H9 (cell line): ENCODE data around the gene NTN3. TPM values are rescaled to one million over a fixed set of nuclear protein-coding genes. Genes with fewer than 3 reads are reported as not detected.

Source experiments
- DNase-seq: peaks from one replicate; pipeline ENCODE4 v3.0.0-alpha.2; 2017
- H2AFZ ChIP-seq: one replicate; pipeline ENCODE4 v1.6.1; 2013; ENCODE audit warnings: mild to moderate bottlenecking, low read length, control low read depth, moderate library complexity
- H2AK5ac ChIP-seq: 2 replicates; pipeline ENCODE4 v1.6.1; 2013; ENCODE audit warnings: low read length, control low read depth, mixed read lengths; ENCODE audit not compliant: insufficient read length
- H2BK120ac ChIP-seq: one replicate; pipeline ENCODE4 v1.6.1; 2013; ENCODE audit warnings: low read depth, mild to moderate bottlenecking, low read length, control low read depth, inconsistent platforms; ENCODE audit not compliant: poor library complexity, severe bottlenecking
- H2BK12ac ChIP-seq: 2 replicates; pipeline ENCODE4 v1.6.1; 2013; ENCODE audit warnings: low read length, control low read depth, mixed read lengths, low read depth; ENCODE audit not compliant: insufficient read length
- H2BK15ac ChIP-seq: 2 replicates; pipeline ENCODE4 v1.6.1; 2013; ENCODE audit warnings: low read depth, low read length, control low read depth
- H2BK20ac ChIP-seq: one replicate; pipeline ENCODE4 v1.6.1; 2013; ENCODE audit warnings: low read depth, mild to moderate bottlenecking, low read length, control low read depth, inconsistent platforms; ENCODE audit not compliant: poor library complexity, severe bottlenecking
- H2BK5ac ChIP-seq: 2 replicates; pipeline ENCODE4 v1.6.1; 2013; ENCODE audit warnings: low read length, control low read depth, mixed read lengths; ENCODE audit not compliant: insufficient read length
- H3K14ac ChIP-seq: 2 replicates; pipeline ENCODE4 v1.6.1; 2013; ENCODE audit warnings: low read length, control low read depth; ENCODE audit not compliant: insufficient read depth
- H3K18ac ChIP-seq: 2 replicates; pipeline ENCODE4 v1.6.1; 2013; ENCODE audit warnings: low read depth, mild to moderate bottlenecking, mixed read lengths, low read length, control low read depth; ENCODE audit not compliant: insufficient read length
- H3K23ac ChIP-seq: 2 replicates; pipeline ENCODE4 v1.6.1; 2013; ENCODE audit warnings: low read length, control low read depth, mixed read lengths, low read depth; ENCODE audit not compliant: insufficient read length
- H3K23me2 ChIP-seq: 2 replicates; pipeline ENCODE4 v1.6.1; 2013; ENCODE audit warnings: low read depth, mild to moderate bottlenecking, mixed read lengths, low read length, control low read depth; ENCODE audit not compliant: insufficient read length, poor library complexity, severe bottlenecking
- H3K27ac ChIP-seq: 2 replicates; pipeline ENCODE4 v1.5.1; 2013; ENCODE audit warnings: low read length, control low read depth, mixed read lengths, low read depth; ENCODE audit not compliant: insufficient read length
- H3K27me3 ChIP-seq: 2 replicates; pipeline ENCODE4 v1.6.1; 2013; ENCODE audit warnings: low read length, control low read depth, inconsistent platforms; ENCODE audit not compliant: insufficient read depth
- H3K4ac ChIP-seq: 2 replicates; pipeline ENCODE4 v1.6.1; 2013; ENCODE audit warnings: low read depth, mild to moderate bottlenecking, control low read depth, inconsistent platforms, low read length, moderate library complexity
- H3K4me1 ChIP-seq: 2 replicates; pipeline ENCODE4 v1.6.1; 2013; ENCODE audit warnings: low read length, control low read depth, inconsistent platforms; ENCODE audit not compliant: insufficient read depth
- H3K4me2 ChIP-seq: 2 replicates; pipeline ENCODE4 v1.6.1; 2013; ENCODE audit warnings: low read length, control low read depth, mixed read lengths; ENCODE audit not compliant: insufficient read length, insufficient read depth
- H3K56ac ChIP-seq: 2 replicates; pipeline ENCODE4 v1.6.1; 2013; ENCODE audit warnings: low read depth, mild to moderate bottlenecking, mixed read lengths, low read length, control low read depth; ENCODE audit not compliant: insufficient read length
- H3K79me1 ChIP-seq: 2 replicates; pipeline ENCODE4 v1.6.1; 2013; ENCODE audit warnings: low read depth, mild to moderate bottlenecking, moderate library complexity, low read length, control low read depth, inconsistent platforms; ENCODE audit not compliant: insufficient read depth, poor library complexity, severe bottlenecking
- H3K79me2 ChIP-seq: 2 replicates; pipeline ENCODE4 v1.6.1; 2013; ENCODE audit warnings: low read length, control low read depth, inconsistent platforms; ENCODE audit not compliant: insufficient read depth
- H3K9ac ChIP-seq: 2 replicates; pipeline ENCODE4 v1.6.1; 2013; ENCODE audit warnings: low read length, control low read depth, mixed read lengths; ENCODE audit not compliant: insufficient read length; ENCODE audit errors: extremely low read depth
- H3K9me3 ChIP-seq: one replicate; pipeline ENCODE4 v1.6.1; 2013; ENCODE audit warnings: low read depth, low read length, inconsistent platforms; ENCODE audit not compliant: control insufficient read depth
- H3T11ph ChIP-seq: one replicate; pipeline ENCODE4 v1.6.1; 2013; ENCODE audit warnings: mild to moderate bottlenecking, low read length, control low read depth, inconsistent platforms
- H4K20me1 ChIP-seq: one replicate; pipeline ENCODE4 v1.6.1; 2013; ENCODE audit not compliant: control insufficient read depth, insufficient read length, insufficient read depth
- H4K5ac ChIP-seq: 2 replicates; pipeline ENCODE4 v1.6.1; 2013; ENCODE audit warnings: low read depth, mild to moderate bottlenecking, mixed read lengths, low read length, control low read depth; ENCODE audit not compliant: insufficient read length
- H4K8ac ChIP-seq: replicated peaks from 2 replicates; pipeline ENCODE4 v1.6.1; 2013; ENCODE audit warnings: low read length, control low read depth, mixed read lengths, low read depth; ENCODE audit not compliant: insufficient read length
- H4K91ac ChIP-seq: 2 replicates; pipeline ENCODE4 v1.6.1; 2013; ENCODE audit warnings: low read depth, mild to moderate bottlenecking, moderate library complexity, mixed read lengths, low read length, control low read depth; ENCODE audit not compliant: insufficient read length
- H3K27ac Mint-ChIP-seq, 3 experiments: 2 replicates in 2 of 3; 3 replicates in 1 of 3; pipeline ENCODE4 v1.8.0; 2020 to 2021; ENCODE audit warnings: mixed read lengths in 3 of 3, mild to moderate bottlenecking in 1 of 3, moderate library complexity in 1 of 3
- H3K27me3 Mint-ChIP-seq: 2 replicates; pipeline ENCODE4 v1.8.0; 2021; ENCODE audit warnings: low read depth, mild to moderate bottlenecking, moderate library complexity, mixed read lengths
- H3K36me3 Mint-ChIP-seq, 3 experiments: 2 replicates in 2 of 3; 3 replicates in 1 of 3; pipeline ENCODE4 v1.8.0; 2020 to 2021; ENCODE audit warnings: low read depth in 3 of 3, mixed read lengths in 3 of 3; ENCODE audit not compliant: insufficient read depth in 1 of 3
- H3K4me1 Mint-ChIP-seq, 2 experiments: 2 replicates each; pipeline ENCODE4 v1.8.0; 2020; ENCODE audit warnings: mixed read lengths in 2 of 2
- H3K4me3 Mint-ChIP-seq, 2 experiments: 2 replicates in 1 of 2; 3 replicates in 1 of 2; pipeline ENCODE4 v1.8.0; 2020 to 2021; ENCODE audit warnings: mild to moderate bottlenecking in 2 of 2, mixed read lengths in 2 of 2, moderate library complexity in 1 of 2
- H3K9me3 Mint-ChIP-seq, 2 experiments: 2 replicates in 1 of 2; 3 replicates in 1 of 2; pipeline ENCODE4 v1.8.0; 2020; ENCODE audit warnings: mild to moderate bottlenecking in 2 of 2, mixed read lengths in 2 of 2, moderate library complexity in 1 of 2
- CTCF ChIP-seq: fragments of 200-600 bp; sonication (generic); conservative IDR thresholded peaks from 3 replicates; pipeline ENCODE4 v1.8.0; 2021; ENCODE audit warnings: antibody characterized with exemption, mild to moderate bottlenecking
- WGBS: extraction: QIAGEN DNeasy Blood & Tissue Kit; methylation state at CpG from one replicate; pipeline ENCODE4 v1.1.7; 2013; ENCODE audit warnings: missing lambda C conversion rate, low lambda C conversion rate, mixed read lengths; ENCODE audit not compliant: insufficient read length; ENCODE audit errors: extremely low coverage; 5-methylcytosine and 5-hydroxymethylcytosine counted together
- total RNA-seq: library from RNA; stranded (reverse); gene quantifications from 2 replicates; pipeline ENCODE4 v1.2.1, GENCODE V29; 2021

Gene NTN3
- total RNA-seq, 1 experiment from 2014 or later: 1.3 TPM

- H3K4me1 Mint-ChIP-seq: no peaks in the 10 kb centered on the region
- no peak overlapping the region for H2BK12ac ChIP-seq
These were observed 23.5 kb downstream of the NTN3 start for GRCh38 chr16:2494616-2495015.

More at GRCh38 chr16:2494616-2495015, 23.5 kb downstream of the NTN3 start:
- no peak overlapping the region for H4K5ac ChIP-seq
- Mint-ChIP-seq H3K9me3 (no peaks in the 10 kb centered on the region), H3K4me3 (no peak overlapping the region), H3K36me3 (peaks cover 0 to 18% (median 4%) of the 10 kb centered on the region in 3 experiments; a peak in 4 of 7 replicates), H3K27ac (no peak overlapping the region), H3K27me3 (no peaks in the 10 kb centered on the region)
- no peak overlapping the region for H3K56ac ChIP-seq
- H3K9ac ChIP-seq: no peak overlapping the region
- H4K8ac ChIP-seq: no peak overlapping the region
- no peak overlapping the region for H2BK5ac ChIP-seq
- no peak overlapping the region for H3K4me2 ChIP-seq
- no peaks in the 10 kb centered on the region for H3K9me3 ChIP-seq
- H3K23ac ChIP-seq: no peak overlapping the region
- H2BK120ac ChIP-seq: no peak overlapping the region
- H3K14ac ChIP-seq: no peak overlapping the region
- no peaks in the 10 kb centered on the region for H3K79me2 ChIP-seq
- no peaks in the 10 kb centered on the region for H4K20me1 ChIP-seq
- no peak overlapping the region for H3K4ac ChIP-seq
- no peak overlapping the region for H2BK20ac ChIP-seq
- H2AK5ac ChIP-seq: no peak overlapping the region
- H3K18ac ChIP-seq: no peak overlapping the region
- no peak overlapping the region for H2AFZ ChIP-seq
- no peaks in the 10 kb centered on the region for H3K79me1 ChIP-seq
- no peak overlapping the region for H4K91ac ChIP-seq
- TF ChIP-seq CTCF: no peak
- H3T11ph ChIP-seq: no peak overlapping the region
- no peak for DNase-seq
- H3K27me3 ChIP-seq: no peaks in the 10 kb centered on the region
- no peaks in the 10 kb centered on the region for H3K23me2 ChIP-seq
- H3K4me1 ChIP-seq: no peaks in the 10 kb centered on the region
- no CpG with 5 or more reads among the region's 5 CpGs for WGBS
- H3K27ac ChIP-seq: no peak overlapping the region
- H2BK15ac ChIP-seq: no peak overlapping the region
